GM12873 (cell line): Measurements from ENCODE around the gene OXCT2.
"Not testable (repeated sequence)": the region's sequence is repeated elsewhere in the genome, so short reads cannot be mapped to it uniquely, and the experiment has no call there.

Experiments
- TF ChIP-seq, protein P1 (sequence below): IDR thresholded peaks from 2 replicates; pipeline ENCODE4 v1.5.1; 2012; ENCODE audit warnings: low read depth, mild to moderate bottlenecking, moderate library complexity, low read length, control low read depth; ENCODE audit not compliant: insufficient read depth; ENCODE audit errors: missing control alignments

OXCT2 gene

DNA sequence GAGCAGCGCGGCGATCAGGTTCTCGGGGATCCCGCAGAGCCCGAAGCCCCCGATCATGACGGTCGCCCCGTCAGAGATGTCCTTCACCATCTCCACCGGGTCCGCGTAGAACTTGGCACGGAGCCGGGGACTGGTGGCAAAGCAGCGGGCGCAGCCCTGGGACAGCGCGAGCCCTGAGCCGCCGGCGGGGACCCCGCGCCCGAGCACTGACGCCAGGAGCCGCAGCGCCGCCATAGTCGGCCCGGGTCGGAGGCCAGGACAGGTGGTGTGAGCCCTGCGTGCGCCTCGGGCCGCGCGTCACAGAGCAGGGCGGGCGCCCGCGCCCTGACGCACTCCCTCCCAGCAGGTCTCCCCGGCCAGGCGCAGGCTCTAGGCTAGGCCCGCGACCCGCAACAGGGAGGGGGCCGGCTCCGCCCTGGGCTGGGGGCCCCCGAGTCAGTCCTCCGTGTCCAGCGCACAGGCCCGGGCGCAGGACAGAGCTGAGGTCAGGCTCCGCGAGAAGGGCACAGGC is at the start of gene OXCT2:
TSS of gene OXCT2 (minus strand) at position 327 of the 511 bp plus-strand sequence. CDS start at position 234, 93 bp downstream.
- TF ChIP-seq, protein P1, sequence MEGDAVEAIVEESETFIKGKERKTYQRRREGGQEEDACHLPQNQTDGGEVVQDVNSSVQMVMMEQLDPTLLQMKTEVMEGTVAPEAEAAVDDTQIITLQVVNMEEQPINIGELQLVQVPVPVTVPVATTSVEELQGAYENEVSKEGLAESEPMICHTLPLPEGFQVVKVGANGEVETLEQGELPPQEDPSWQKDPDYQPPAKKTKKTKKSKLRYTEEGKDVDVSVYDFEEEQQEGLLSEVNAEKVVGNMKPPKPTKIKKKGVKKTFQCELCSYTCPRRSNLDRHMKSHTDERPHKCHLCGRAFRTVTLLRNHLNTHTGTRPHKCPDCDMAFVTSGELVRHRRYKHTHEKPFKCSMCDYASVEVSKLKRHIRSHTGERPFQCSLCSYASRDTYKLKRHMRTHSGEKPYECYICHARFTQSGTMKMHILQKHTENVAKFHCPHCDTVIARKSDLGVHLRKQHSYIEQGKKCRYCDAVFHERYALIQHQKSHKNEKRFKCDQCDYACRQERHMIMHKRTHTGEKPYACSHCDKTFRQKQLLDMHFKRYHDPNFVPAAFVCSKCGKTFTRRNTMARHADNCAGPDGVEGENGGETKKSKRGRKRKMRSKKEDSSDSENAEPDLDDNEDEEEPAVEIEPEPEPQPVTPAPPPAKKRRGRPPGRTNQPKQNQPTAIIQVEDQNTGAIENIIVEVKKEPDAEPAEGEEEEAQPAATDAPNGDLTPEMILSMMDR = not testable (repeated sequence)

GRCh38 chr1:39819091-39819812 is 48.1 kb upstream of the OXCT2 start:
- TF ChIP-seq, protein P1 = no peak

- TF ChIP-seq, protein P1 = no peak
Observed at GRCh38 chr1:39818482-39818881, 47.3 kb upstream of the OXCT2 start.

- TF ChIP-seq, protein P1 = peak; percentile 35
Observed at GRCh38 chr1:39817091-39817932, 46.2 kb upstream of the OXCT2 start.

DNA sequence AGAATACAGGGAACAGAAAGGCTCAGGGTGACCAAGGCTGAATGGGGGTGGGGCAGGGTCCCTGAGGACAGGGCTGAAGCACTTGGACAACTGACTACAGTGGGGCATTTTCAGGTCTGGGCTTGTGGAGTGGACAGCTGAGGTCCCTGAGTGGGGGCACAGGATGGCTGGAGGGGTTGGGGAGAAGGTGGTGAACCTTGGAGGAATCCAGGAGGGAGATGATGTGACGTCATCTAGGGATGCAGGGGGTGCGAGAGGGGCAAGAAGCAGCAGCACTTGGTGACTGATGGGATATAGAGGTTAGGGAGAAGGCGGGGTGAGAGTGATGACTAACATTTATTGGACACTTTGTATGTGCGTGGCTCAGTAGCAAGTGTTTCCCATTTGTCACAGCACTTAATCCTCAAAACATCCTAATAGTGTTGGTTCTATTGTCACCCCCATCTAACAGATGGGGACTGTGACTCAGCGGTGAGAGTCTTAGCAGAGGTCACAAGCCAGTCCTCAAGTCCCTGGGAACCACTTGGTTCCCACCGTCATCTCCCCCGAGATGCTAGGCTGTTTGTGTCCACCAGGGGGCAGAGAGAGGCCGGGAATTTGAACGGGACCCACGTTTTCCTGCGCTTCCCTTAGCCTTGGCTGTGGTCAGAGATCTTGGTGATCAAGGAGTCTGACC is 45.4 kb upstream of the OXCT2 start:
- TF ChIP-seq, protein P1 = peak; percentile 85

- TF ChIP-seq, protein P1 = no peak
Observed at GRCh38 chr1:39812913-39813312, 41.8 kb upstream of the OXCT2 start.

DNA sequence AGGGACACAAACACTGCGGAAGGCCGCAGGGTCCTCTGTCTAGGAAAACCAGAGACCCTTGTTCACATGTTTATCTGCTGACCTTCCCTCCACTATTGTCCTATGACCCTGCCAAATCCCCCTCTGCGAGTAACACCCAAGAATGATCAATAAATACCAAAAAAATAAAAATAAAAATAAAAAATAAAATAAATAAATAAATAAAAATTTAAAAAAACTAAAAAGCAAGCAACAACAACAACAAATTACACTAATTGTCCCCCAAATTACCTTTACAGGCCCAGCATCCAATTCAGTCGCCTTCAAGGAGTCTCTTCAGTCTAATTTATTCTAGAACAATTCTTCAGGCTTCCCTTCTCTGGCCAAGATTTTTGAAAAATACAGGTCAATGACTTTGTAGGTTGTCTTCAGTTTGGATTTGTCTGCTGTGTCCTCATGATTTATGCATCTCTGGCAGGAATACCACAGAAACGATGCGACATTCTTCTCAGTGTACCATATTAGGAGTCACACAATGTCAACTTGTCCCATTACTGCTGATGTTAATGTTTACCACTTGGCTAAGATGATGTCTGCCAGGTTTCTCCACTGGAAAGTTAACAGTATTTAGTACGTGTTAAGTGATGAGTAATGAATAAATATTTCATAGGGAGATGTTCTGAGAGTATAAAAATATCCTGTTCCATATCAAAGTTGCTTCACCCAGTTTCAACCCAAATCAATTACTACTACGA is 37.8 kb upstream of the OXCT2 start:
- TF ChIP-seq, protein P1 = no peak
